ENCODE data around the gene MYEOV. TPM values are rescaled to one million over a fixed set of nuclear protein-coding genes. Genes with fewer than 3 reads are reported as not detected.

MYEOV gene
- total and polyA plus RNA-seq, 2 experiments from 2014 or later: 0.14 TPM; not detected in 1

GRCh38 chr11:69308936-69309615 lies 15.1 kb downstream of the MYEOV start:
- TF ChIP-seq EZH2 (IDR thresholded peaks at IDR 0.05; ENCODE audit: low read depth, unreplicated experiment): no peak
- TF ChIP-seq REST (IDR thresholded peaks at IDR 0.05; ENCODE audit: unreplicated experiment): no peak
- TF ChIP-seq NANOG (IDR thresholded peaks at IDR 0.05; ENCODE audit: borderline replicate concordance): no peak
- TF ChIP-seq ZNF331 (CRISPR knock-in tag; IDR thresholded peaks at IDR 0.05; ENCODE audit: low read depth): no peak
- TF ChIP-seq JUNB (IDR thresholded peaks at IDR 0.05; ENCODE audit: unreplicated experiment): no peak
- no peaks in the 10 kb centered on the region for H3K79me2 ChIP-seq (replicated peaks; ENCODE audit: insufficient read depth)
- H3K27ac ChIP-seq (ENCODE audit: low read depth): no peak overlapping the region
- H3K4me1 Mint-ChIP-seq: no peaks in the 10 kb centered on the region; the same call in 2 of the 3 replicates
- H3K4me3 ChIP-seq: no peak overlapping the region
- no peaks in the 10 kb centered on the region for H3K4me1 ChIP-seq (ENCODE audit: insufficient read depth)
- peaks cover 8% of the 10 kb centered on the region for H3K27me3 Mint-ChIP-seq (ENCODE audit: insufficient read depth, low read depth, poor library complexity)
- ATAC-seq (no peak), DNase-seq (ENCODE audit: low spot score) (no peak)
- no peaks in the 10 kb centered on the region for H3K9me2 ChIP-seq (ENCODE audit: insufficient read depth)
- H3K4me2 ChIP-seq: no peak overlapping the region
- H3K9me3 Mint-ChIP-seq: no peaks in the 10 kb centered on the region
- H3K36me3 Mint-ChIP-seq (ENCODE audit: low read depth): no peaks in the 10 kb centered on the region
- H4K20me1 ChIP-seq (replicated peaks; ENCODE audit: insufficient read depth): no peaks in the 10 kb centered on the region
- no peak overlapping the region for H3K4me3 Mint-ChIP-seq
- no peak overlapping the region for H2AFZ ChIP-seq
- H3F3A ChIP-seq (replicated peaks; ENCODE audit: low read depth): no peaks in the 10 kb centered on the region
- H3K36me3 ChIP-seq (ENCODE audit: insufficient read depth): no peaks in the 10 kb centered on the region
- H3K27me3 ChIP-seq (ENCODE audit: insufficient read depth): no peaks in the 10 kb centered on the region
- H3K27ac Mint-ChIP-seq: no peak overlapping the region

GRCh38 chr11:69309631-69310280 lies 15.8 kb downstream of the MYEOV start:
- ATAC-seq: no peak
- no peak for DNase-seq (ENCODE audit: low spot score)
- Histone ChIP-seq H3K79me2 (replicated peaks; ENCODE audit: insufficient read depth) (no peaks in the 10 kb centered on the region), H3K27ac (ENCODE audit: low read depth) (no peak overlapping the region), H3K4me1 (ENCODE audit: insufficient read depth) (no peaks in the 10 kb centered on the region), H3K4me3 (no peak overlapping the region), H3K9me2 (ENCODE audit: insufficient read depth) (no peaks in the 10 kb centered on the region), H3K36me3 (ENCODE audit: insufficient read depth) (no peaks in the 10 kb centered on the region), H3K4me2 (no peak overlapping the region), H2AFZ (no peak overlapping the region), H4K20me1 (replicated peaks; ENCODE audit: insufficient read depth) (no peaks in the 10 kb centered on the region), H3F3A (replicated peaks; ENCODE audit: low read depth) (no peaks in the 10 kb centered on the region), H3K27me3 (ENCODE audit: insufficient read depth) (no peaks in the 10 kb centered on the region)
- H3K4me3 Mint-ChIP-seq: no peak overlapping the region
- no peaks in the 10 kb centered on the region for H3K9me3 Mint-ChIP-seq
- no peaks in the 10 kb centered on the region; the same call in 2 of the 3 replicates for H3K4me1 Mint-ChIP-seq
- peaks cover 7% of the 10 kb centered on the region for H3K27me3 Mint-ChIP-seq (ENCODE audit: insufficient read depth, low read depth, poor library complexity)
- no peaks in the 10 kb centered on the region for H3K36me3 Mint-ChIP-seq (ENCODE audit: low read depth)
- H3K27ac Mint-ChIP-seq: no peak overlapping the region
- TF ChIP-seq EZH2 (IDR thresholded peaks at IDR 0.05; ENCODE audit: low read depth, unreplicated experiment) (no peak), ETS1 (IDR thresholded peaks at IDR 0.05) (no peak), ZNF331 (CRISPR knock-in tag; IDR thresholded peaks at IDR 0.05; ENCODE audit: low read depth) (no peak), ZNF114 (CRISPR knock-in tag; IDR thresholded peaks at IDR 0.05) (no peak), REST (IDR thresholded peaks at IDR 0.05; ENCODE audit: unreplicated experiment) (no peak), CTCF (conservative IDR thresholded peaks at IDR 0.05; ENCODE audit: low read depth in 2 of 2) (no peak), CREB1 (CRISPR knock-in tag; IDR thresholded peaks at IDR 0.05; ENCODE audit: low read depth) (no peak), JUNB (IDR thresholded peaks at IDR 0.05; ENCODE audit: unreplicated experiment) (no peak), EZH2phosphoT487 (IDR thresholded peaks at IDR 0.05; ENCODE audit: unreplicated experiment) (no peak), NANOG (IDR thresholded peaks at IDR 0.05; ENCODE audit: borderline replicate concordance) (no peak)
